ENCODE measurements around the gene PIERCE2.
"Not testable (repeated sequence)": the region's sequence is repeated elsewhere in the genome, so short reads cannot be mapped to it uniquely, and the experiment has no call there.

PIERCE2 gene

GRCh38 chr15:55434989-55435825 lies 26.9 kb downstream of the PIERCE2 start:
- DNase-seq (ENCODE audit: low spot score): peak; percentile 62

GRCh38 chr15:55443141-55443540 lies 34.8 kb downstream of the PIERCE2 start:
- not testable (repeated sequence) for DNase-seq (ENCODE audit: low spot score)

GRCh38 chr15:55445936-55446335 lies 37.6 kb downstream of the PIERCE2 start:
- not testable (repeated sequence) for DNase-seq (ENCODE audit: low spot score)

- not testable (repeated sequence) for DNase-seq (ENCODE audit: low spot score)
Observed at GRCh38 chr15:55446379-55447029, 38.2 kb downstream of the PIERCE2 start.

- not testable (repeated sequence) for DNase-seq (ENCODE audit: low spot score)
Observed at GRCh38 chr15:55447030-55447394, 38.7 kb downstream of the PIERCE2 start.

- no peak for DNase-seq (ENCODE audit: low spot score)
Observed at GRCh38 chr15:55457401-55458022, 49.2 kb downstream of the PIERCE2 start.

GRCh38 chr15:55461447-55461846 lies 53.2 kb downstream of the PIERCE2 start:
- DNase-seq (ENCODE audit: low spot score): no peak

- DNase-seq (ENCODE audit: low spot score): no peak
Observed at GRCh38 chr15:55468321-55468720, 60.0 kb downstream of the PIERCE2 start.

All from AG20443 (cell line).